ENCODE data around the gene CXCL10.

- TF ChIP-seq CTCF (IDR thresholded peaks at IDR 0.05), result no peak
- no peak for TF ChIP-seq POLR2A (IDR thresholded peaks at IDR 0.05)
Observed at GRCh38 chr4:76036855-76037254, 13.6 kb upstream of the CXCL10 start.

Measured in uterus (tissue), 2 donors.